Progenitor cell of endocrine pancreas (in vitro differentiated cells): Measurements from ENCODE around the gene MSTO1. TPM values are rescaled to one million over a fixed set of nuclear protein-coding genes. Genes with fewer than 3 reads are reported as not detected.
"Not testable (repeated sequence)": the region's sequence is repeated elsewhere in the genome, so short reads cannot be mapped to it uniquely, and the experiment has no call there.

Source experiments
- DNase-seq: peaks from one replicate; pipeline ENCODE4 v3.0.0; 2021; ENCODE audit warnings: low spot score; ENCODE audit not compliant: unreplicated experiment
- H3K27ac Mint-ChIP-seq: 2 replicates; pipeline ENCODE4 v1.8.0; 2021; ENCODE audit warnings: mild to moderate bottlenecking, moderate library complexity, mixed read lengths
- H3K27me3 Mint-ChIP-seq: 2 replicates; pipeline ENCODE4 v1.8.0; 2021; ENCODE audit warnings: mixed read lengths
- H3K36me3 Mint-ChIP-seq: 2 replicates; pipeline ENCODE4 v1.8.0; 2022; ENCODE audit warnings: mixed read lengths; ENCODE audit not compliant: insufficient read depth
- H3K4me1 Mint-ChIP-seq: 2 replicates; pipeline ENCODE4 v1.8.0; 2021; ENCODE audit warnings: low read depth, mixed read lengths
- H3K4me3 Mint-ChIP-seq: 2 replicates; pipeline ENCODE4 v1.8.0; 2021; ENCODE audit warnings: low read depth, mild to moderate bottlenecking, moderate library complexity, mixed read lengths
- H3K9me3 Mint-ChIP-seq: 2 replicates; pipeline ENCODE4 v1.8.0; 2021; ENCODE audit warnings: low read depth, mixed read lengths
- total RNA-seq: library from RNA; stranded (reverse); gene quantifications from 2 replicates; pipeline ENCODE4 v1.2.1, GENCODE V29; 2021
- TF ChIP-seq, protein P1 (sequence below): fragments of 200-600 bp; sonication (generic); IDR thresholded peaks from one replicate; pipeline ENCODE4 v1.5.0; 2021; ENCODE audit warnings: antibody characterized with exemption, mild to moderate bottlenecking; ENCODE audit not compliant: unreplicated experiment

Gene MSTO1
- total RNA-seq, 1 donor from 2014 or later: 53.4 TPM

DNA sequence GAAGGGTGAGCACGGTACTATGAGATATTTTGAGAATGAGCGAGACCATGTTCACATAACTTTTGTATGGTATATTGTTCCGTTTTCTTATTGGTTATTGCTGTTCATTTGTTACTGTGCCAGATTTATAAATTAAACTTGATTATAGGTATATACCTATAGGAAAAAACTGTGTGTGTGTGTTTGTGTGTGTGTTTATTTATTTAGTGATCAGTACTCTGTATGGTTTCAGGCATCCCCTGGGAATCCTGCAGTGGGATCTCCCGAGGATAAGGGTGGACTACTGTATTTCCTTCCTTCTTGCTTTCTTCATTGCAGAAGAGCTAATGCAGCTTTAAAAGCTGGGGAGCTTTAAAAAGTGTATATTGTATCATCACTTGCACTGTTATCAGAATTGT is 39.4 kb upstream of the MSTO1 start:
- Mint-ChIP-seq H3K27ac (no peak overlapping the region), H3K36me3 (peaks cover 4% of the 10 kb centered on the region), H3K9me3 (no peaks in the 10 kb centered on the region), H3K4me3 (no peak overlapping the region), H3K27me3 (no peaks in the 10 kb centered on the region), H3K4me1 (no peaks in the 10 kb centered on the region)
- no peak for DNase-seq
- TF ChIP-seq, protein P1, sequence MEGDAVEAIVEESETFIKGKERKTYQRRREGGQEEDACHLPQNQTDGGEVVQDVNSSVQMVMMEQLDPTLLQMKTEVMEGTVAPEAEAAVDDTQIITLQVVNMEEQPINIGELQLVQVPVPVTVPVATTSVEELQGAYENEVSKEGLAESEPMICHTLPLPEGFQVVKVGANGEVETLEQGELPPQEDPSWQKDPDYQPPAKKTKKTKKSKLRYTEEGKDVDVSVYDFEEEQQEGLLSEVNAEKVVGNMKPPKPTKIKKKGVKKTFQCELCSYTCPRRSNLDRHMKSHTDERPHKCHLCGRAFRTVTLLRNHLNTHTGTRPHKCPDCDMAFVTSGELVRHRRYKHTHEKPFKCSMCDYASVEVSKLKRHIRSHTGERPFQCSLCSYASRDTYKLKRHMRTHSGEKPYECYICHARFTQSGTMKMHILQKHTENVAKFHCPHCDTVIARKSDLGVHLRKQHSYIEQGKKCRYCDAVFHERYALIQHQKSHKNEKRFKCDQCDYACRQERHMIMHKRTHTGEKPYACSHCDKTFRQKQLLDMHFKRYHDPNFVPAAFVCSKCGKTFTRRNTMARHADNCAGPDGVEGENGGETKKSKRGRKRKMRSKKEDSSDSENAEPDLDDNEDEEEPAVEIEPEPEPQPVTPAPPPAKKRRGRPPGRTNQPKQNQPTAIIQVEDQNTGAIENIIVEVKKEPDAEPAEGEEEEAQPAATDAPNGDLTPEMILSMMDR: no peak

DNA sequence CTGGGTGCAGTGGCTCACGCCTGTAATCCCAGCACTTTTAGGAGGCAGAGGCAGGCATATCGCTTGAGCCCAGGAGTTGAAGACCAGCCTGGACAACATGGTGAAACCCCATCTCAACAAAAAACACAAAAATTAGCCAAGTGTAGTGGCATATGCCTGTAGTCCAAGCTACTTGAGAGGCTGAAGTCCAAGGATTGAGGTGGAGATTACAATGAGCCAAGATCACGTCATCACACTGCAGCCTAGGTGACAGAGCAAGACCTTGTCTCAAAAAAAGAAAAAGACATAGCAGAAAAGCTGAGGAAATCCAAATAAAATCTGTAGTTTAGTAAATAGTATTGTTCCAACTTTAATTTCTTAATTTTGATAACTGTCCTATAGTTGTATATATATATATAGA is 35.9 kb upstream of the MSTO1 start:
- H3K4me3 Mint-ChIP-seq: no peak overlapping the region
- DNase-seq: no peak
- H3K27me3 Mint-ChIP-seq: no peaks in the 10 kb centered on the region
- peak overlapping the region; percentile 59 for H3K27ac Mint-ChIP-seq
- TF ChIP-seq, protein P1: no peak
- H3K36me3 Mint-ChIP-seq: peaks cover 2% of the 10 kb centered on the region
- no peaks in the 10 kb centered on the region for H3K4me1 Mint-ChIP-seq
- H3K9me3 Mint-ChIP-seq: no peaks in the 10 kb centered on the region

DNA sequence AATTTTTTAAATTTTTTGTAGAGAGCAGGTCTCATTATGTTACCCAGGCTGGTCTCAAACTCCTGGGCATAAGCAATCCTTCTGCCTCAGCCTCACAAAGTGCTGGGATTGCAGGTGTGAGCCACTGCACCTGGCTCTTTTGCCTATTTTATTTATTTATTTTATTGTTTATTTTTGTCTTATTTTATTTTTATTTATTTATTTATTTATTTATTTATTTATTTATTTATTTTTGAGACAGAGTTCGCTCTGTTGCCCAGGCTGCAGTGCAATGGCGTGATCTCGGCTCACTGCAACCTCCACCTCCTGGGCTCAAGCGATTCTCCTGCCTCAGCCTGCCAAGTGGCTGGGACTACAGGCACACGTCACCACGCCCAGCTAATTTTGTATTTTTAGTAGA is 34.4 kb upstream of the MSTO1 start:
- H3K9me3 Mint-ChIP-seq, H3K4me3 Mint-ChIP-seq, H3K36me3 Mint-ChIP-seq, H3K27me3 Mint-ChIP-seq, H3K27ac Mint-ChIP-seq, DNase-seq, H3K4me1 Mint-ChIP-seq: not testable (repeated sequence)

DNA sequence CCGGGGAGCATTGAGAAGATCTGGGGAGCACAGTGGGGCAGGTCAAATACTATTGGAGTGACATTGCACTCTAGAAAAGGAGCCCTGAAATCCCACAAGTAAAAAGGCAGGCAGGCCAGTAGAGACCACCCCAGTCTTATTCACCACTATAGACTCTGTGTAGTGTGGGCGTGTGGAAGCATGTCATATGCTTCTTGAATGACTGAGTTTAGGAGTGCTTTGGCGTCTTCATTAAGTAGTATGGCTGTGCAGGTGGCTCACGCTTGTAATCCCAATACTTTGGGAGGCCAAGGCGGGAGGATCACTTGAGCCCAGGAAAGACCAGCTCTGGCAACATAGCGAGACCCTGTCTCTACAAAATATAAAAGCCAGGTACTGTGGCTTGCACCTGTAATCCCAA is 26.2 kb upstream of the MSTO1 start:
- H3K36me3 Mint-ChIP-seq, H3K27ac Mint-ChIP-seq, H3K4me1 Mint-ChIP-seq: not testable (repeated sequence)

DNA sequence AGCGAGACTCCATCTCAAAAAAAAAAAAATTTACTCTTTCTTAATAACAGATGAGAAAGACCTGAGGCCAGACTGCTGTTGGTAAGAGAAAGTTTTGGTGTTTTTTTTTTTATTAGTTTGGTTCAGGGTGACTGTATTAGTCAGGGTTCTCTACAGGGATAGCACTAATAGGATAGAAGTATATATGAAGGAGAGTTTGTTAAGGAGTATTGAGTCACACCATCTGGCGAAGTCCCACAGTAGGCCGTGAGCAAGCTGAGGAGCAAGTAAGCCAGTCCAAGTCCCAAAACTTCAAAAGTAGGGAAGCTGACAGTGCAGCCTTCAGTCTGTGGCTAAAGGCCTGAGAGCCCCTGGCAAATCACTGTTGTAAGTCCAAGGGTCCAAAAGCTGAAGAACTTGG is 20.7 kb upstream of the MSTO1 start:
- not testable (repeated sequence) for H3K27ac Mint-ChIP-seq, H3K9me3 Mint-ChIP-seq, H3K36me3 Mint-ChIP-seq, H3K4me1 Mint-ChIP-seq, H3K4me3 Mint-ChIP-seq, DNase-seq, H3K27me3 Mint-ChIP-seq

More for the DNA sequence above, 26.2 kb upstream of the MSTO1 start:
- H3K4me3 Mint-ChIP-seq, H3K27me3 Mint-ChIP-seq, DNase-seq, H3K9me3 Mint-ChIP-seq: not testable (repeated sequence)

DNA sequence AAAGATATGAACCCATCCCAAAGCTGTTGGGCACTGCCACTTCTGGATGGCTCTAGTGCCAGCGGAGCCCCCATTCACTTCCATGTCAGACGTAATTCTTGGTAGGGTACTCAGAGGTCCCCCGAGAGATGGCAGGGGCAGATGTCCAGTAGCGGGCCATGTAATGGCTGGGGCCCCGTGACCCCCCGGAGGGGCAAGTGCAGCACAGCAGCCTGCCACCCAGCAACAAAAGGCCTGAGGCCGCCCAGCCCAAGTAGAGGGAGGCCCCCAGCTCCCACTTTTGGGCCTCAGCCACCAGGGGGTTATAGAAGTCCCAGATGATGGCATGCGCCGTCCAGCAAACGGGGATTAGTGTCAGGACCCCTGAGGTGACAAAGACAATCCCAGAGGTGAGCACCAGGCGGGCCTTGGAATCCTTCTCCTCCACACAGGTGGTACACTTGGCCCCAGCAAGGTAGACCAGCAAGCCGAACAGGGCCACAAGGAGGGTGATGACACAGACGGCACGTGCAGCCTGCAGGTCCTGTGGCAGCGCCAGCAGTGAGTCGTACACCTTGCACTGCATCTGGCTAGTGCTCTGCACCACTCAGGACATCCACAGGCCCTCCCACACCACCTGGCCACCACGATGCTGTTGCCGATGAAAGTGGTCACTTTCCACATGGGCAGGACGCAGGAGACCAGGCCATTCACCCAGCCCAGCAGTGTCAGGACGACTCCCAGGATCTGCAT is 19.3 kb upstream of the MSTO1 start:
- H3K4me1 Mint-ChIP-seq, H3K4me3 Mint-ChIP-seq, H3K27me3 Mint-ChIP-seq, H3K36me3 Mint-ChIP-seq, H3K27ac Mint-ChIP-seq, DNase-seq, H3K9me3 Mint-ChIP-seq: not testable (repeated sequence)

DNA sequence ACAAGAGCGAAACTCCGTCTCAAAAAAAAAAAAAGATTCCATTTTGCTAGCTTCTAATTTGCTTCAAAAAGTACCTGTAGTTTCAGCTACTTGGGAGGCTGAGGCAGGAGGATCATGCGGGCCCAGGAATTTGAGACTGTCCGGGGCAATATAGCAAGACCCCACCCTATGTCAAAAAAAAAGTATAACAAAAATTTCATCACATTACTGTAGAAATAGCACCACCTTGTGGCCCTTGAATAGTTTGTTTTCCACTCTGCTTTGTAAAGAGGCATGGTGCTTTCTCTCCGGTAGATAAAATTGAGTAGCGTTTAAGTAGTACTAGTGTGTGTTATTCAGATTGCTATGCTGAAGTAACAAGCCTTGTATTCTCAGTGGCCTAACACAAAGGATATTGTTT is 18.2 kb upstream of the MSTO1 start:
- no peaks in the 10 kb centered on the region for H3K27me3 Mint-ChIP-seq
- TF ChIP-seq, protein P1: peak; percentile 63
- no peaks in the 10 kb centered on the region for H3K9me3 Mint-ChIP-seq
- no peak overlapping the region for H3K27ac Mint-ChIP-seq
- no peaks in the 10 kb centered on the region for H3K36me3 Mint-ChIP-seq
- H3K4me1 Mint-ChIP-seq: no peaks in the 10 kb centered on the region
- DNase-seq: no peak
- H3K4me3 Mint-ChIP-seq: no peak overlapping the region

DNA sequence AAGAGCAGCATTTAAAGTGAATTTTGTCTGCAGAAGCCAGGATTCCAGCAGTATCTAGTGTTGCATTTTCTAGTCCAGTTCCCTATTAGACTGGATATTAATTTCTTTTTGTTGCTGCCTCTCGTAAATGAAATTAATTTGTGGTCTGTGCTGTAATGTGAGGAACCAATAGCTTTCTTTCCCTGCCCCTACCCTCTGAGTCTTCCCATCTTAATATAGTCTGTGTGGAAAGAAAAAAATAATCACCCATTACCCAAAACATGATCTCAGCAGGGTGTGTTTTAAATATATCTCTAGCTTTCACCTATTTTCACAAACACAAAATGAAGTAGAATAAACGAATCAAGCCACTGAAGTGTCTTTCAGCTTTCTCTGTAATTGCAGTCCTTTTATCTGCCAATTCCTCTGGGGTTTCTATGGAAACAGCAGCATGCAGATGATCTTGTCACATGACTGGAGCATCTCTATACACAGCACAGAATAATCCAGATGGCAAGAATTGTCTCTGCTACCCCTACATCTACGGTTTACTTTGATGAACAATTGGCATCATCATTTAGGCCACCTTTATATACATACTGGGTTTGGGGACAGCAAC is 14.0 kb upstream of the MSTO1 start:
- not testable (repeated sequence) for H3K4me3 Mint-ChIP-seq, H3K27me3 Mint-ChIP-seq, H3K27ac Mint-ChIP-seq, DNase-seq, H3K9me3 Mint-ChIP-seq, H3K36me3 Mint-ChIP-seq
- peaks cover 11% of the 10 kb centered on the region for H3K4me1 Mint-ChIP-seq
